ENCODE data around the gene AMBRA1.

The AMBRA1 gene

DNA sequence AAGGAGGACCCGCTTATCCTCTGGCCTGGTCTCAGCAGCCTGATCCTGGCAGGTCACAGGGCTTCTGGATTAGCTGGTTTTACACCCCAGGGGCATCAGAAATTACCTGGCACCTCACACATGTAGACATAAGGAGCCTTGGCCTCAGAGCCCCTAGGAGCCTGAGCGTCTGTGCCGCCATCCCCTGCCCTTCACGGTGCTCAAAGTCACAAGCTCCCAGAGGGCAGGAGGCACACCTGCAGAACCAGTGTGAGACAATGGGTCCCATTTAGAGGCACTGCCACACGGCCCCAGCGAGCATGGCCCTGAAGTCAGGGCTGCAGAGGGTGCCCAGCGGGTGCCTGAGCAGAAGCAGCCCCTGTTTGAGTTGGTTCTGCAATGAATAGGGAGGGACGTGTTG is 242.7 kb downstream of the AMBRA1 start:
- DNase-seq (ENCODE audit: insufficient read length, low spot score) = no peak

DNA sequence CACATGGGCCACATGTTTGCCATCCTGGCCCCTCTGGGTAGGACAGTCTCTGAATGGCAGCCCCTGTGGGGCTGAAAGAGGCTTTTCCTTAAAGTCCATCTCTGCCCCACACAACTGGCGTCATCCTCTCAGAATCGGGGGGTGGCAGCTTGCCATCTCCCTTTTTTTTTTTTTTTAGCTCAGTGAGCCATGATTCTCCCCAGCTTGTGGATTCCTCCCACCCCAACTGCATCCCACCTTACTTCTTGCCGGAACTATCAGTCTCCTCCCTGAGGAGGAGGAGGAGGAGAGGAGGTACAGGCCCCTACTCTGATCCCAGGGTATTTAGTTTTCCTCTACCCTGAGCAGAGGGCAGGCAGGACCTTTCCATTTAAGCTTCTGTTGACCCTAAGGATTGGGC is 243.1 kb downstream of the AMBRA1 start:
- no peak for TF ChIP-seq POLR2A (IDR thresholded peaks at IDR 0.05; ENCODE audit: low read depth, low read length)
- no peak for DNase-seq (ENCODE audit: insufficient read length, low spot score)
- FAIRE-seq = no peak

More for the DNA sequence above, 242.7 kb downstream of the AMBRA1 start:
- no peak for FAIRE-seq
- no peak for TF ChIP-seq POLR2A (IDR thresholded peaks at IDR 0.05; ENCODE audit: low read depth, low read length)

DNA sequence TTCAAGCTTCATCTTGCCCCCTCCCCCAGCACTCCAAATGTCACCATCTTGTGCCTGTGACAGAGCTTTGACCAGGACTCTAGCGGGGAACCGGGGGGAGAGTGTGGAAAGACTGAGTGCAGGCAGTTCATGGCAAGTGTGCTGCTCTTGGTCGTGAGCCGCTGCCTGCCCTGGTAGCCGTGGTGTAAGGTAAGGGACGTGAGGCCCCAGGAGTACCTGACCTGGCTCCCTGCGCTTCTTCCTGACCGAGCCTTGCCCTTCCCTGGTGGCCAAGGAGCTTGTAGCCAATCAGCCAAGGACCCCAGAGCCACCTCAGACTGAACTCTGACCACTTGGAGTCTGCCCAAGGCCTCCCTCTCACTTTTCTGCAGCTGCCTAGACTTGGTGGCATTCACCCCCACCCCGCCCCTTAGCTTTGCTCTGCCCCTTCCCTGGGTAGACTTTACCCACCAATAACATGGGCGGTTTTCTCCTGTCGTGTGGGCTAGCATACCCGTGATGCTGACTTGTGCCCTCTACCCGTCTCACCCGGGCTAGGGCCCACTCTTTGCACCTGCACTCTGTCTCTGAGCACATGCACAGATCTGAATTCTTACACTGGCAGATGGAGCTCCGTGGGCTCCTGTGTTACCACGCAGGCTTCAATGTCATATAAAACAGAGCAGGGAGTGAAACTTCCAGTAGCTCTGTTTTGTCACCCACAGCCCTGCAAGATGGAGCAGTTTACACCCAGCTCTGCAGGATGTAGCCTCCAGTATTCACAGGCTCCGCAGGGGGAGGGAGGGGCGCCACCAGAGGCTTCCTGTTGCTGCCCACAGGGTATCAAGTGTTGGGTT is 245.0 kb downstream of the AMBRA1 start:
- no peak for TF ChIP-seq POLR2A (IDR thresholded peaks at IDR 0.05; ENCODE audit: low read depth, low read length)
- no peak for FAIRE-seq

DNA sequence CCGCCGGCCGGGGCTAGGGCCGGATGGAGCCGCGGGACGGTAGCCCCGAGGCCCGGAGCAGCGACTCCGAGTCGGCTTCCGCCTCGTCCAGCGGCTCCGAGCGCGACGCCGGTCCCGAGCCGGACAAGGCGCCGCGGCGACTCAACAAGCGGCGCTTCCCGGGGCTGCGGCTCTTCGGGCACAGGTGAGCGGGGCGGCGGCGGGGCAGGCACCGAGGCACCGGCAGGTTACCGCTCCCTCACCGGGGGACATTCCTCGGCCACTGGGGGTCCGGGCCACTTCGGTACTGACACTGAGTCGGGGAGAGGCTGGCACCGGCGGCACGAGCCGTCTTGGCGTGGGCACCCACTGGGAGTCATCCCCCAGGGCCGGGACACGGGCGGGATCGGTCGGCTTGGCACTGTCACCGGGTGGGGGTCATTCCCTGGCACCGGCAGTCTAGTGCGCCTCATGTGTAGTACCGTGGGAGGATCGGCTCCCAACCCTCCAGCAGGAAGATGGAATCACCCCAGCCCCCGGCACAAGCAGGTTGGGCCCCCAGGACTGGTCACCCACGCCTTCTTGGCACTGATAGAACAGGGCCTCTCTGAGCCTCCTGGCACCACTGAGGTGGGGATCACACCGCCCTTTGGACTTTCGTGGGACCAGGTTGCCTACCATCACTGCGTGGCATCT is 246.0 kb downstream of the AMBRA1 start:
- FAIRE-seq (no peak), DNase-seq (ENCODE audit: insufficient read length, low spot score) (no peak)
- no peak for TF ChIP-seq POLR2A (IDR thresholded peaks at IDR 0.05; ENCODE audit: low read depth, low read length)

More for the DNA sequence above, 245.0 kb downstream of the AMBRA1 start:
- no peak for DNase-seq (ENCODE audit: insufficient read length, low spot score)

DNA sequence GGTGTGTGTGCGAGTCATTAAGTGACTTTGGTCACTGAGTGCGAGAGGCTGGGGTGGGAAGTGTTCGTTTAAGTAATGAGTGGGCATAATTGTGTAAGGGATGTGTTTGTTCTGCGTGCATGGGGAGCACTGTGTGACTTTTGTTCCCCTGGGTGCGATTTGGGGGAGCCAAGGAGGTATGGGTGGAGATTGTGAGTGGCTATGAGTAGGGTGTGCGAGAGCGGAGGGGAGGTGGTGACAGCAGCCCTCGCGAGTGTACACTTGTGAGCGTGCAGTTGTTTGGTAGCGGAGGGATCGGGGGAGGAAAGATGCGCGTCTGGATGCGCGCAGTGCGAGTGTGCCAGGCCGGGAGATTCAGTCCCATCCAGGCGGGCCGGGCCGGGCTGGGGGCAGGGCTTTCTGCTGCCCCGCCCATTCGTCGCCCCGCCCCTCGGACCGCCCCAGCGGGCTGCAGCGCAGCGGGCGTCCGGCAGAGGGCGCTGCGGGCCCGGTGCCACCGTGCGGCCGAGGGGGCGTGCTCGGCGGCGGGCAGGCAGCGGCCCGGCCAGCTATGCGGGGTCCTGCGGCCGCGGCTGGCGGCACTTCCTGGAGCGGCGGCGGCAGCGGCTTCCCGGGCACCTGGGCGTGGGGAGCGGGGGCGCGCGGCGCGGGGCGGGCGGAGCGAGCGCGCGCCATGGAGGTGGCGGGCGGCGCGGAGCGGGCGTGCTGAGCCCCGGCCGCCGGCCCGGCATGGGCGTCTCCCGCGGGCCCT is 246.8 kb downstream of the AMBRA1 start, which contains the start of gene DGKZ:
Gene DGKZ, plus strand, starts transcription at position 578 of the 751 bp plus-strand sequence. CDS start 197 bp downstream, outside the sequence.
- DNase-seq (ENCODE audit: insufficient read length, low spot score) (peak; percentile 94), FAIRE-seq (no peak)
- TF ChIP-seq POLR2A (IDR thresholded peaks at IDR 0.05; ENCODE audit: low read depth, low read length) = peak; percentile 72

Data from H54 (cell line).